GM03348 (cell line): Measurements from ENCODE around the gene RUNDC3A.

Experiments used
- DNase-seq: peaks from one replicate; pipeline ENCODE4 v3.0.0; 2012; ENCODE audit warnings: low spot score

RUNDC3A gene

GRCh38 chr17:44283344-44284023, 24.9 kb upstream of the RUNDC3A start:
- no peak for DNase-seq

DNA sequence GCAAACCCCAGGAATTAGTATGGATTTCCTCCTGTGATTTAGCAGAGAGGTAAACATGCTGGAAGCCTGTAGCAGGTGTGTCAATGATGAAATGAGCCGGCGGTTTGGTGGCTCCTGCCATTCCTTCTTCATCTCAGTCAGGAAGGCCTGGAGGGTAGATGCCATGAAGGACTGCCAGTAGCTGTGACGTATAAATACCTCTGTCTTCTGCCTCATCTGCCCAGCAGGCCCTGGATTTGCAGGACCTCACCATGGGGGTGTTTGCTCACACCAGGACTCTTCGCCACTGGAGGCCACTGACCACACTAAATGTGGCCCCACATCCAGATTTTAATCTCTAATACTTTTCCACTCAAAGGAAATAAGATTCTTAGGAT, 24.4 kb upstream of the RUNDC3A start:
- no peak for DNase-seq

GRCh38 chr17:44287651-44288050, 20.8 kb upstream of the RUNDC3A start:
- DNase-seq, result no peak

DNA sequence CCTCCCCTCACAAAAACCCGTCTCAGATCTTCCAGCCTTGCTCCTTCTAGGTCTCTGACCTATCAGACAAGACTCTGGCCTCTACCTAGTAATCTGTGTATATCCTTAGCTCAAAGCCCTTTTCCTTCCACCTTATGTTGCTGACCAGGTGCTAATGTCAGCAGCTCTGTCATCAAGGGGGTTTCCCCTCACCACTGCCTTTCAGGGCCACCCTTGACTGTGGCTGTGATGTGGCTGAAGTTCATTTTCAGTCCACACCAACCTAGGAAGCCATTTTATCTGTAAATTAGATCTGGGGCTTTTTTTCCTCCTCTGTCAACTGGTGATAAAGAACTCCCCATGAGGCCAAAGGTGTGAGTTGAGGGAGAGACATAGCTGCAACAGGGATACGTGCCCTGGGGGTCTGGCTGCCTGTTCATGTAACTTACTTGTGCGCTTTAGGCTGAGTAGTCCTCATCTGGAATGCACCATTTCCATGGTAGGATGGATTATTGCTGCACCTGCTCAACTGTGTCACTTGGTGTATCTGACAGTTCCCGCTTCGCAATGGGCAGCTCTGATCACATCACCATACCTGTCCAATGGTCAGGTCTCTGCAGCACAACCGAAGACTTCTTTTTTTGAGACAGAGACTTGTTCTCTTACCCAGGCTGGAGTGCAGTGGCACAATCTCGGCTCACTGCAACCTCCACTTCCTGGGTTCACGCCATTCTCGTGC, 14.7 kb upstream of the RUNDC3A start:
- no peak for DNase-seq

GRCh38 chr17:44297975-44298374, 10.4 kb upstream of the RUNDC3A start:
- no peak for DNase-seq

DNA sequence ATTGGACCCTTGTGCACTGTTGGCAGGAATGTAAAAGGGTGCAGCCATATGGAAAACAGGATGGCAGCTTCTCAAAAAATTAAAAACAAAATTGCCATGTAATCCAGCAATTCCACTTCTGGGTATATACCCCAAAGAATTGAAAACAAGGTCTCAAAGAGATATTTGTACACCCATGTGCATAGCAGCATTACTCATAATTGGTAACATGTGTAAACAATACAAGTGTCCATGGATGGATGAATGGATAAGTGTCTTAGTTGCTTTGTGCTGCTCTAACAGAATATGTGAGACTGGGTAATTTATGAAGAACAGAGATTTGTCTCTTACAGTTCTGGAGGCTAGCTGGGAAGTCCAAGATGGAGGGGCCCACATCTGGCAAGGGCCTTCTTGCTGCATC, 3.8 kb upstream of the RUNDC3A start:
- no peak for DNase-seq

GRCh38 chr17:44307387-44308186, 814 bp upstream of the RUNDC3A start:
- DNase-seq, result peak; percentile 66

GRCh38 chr17:44308865-44309264, 464 bp downstream of the RUNDC3A start:
- no peak for DNase-seq

- DNase-seq, result no peak
These were observed 1.1 kb downstream of the RUNDC3A start for GRCh38 chr17:44309472-44309871.

DNA sequence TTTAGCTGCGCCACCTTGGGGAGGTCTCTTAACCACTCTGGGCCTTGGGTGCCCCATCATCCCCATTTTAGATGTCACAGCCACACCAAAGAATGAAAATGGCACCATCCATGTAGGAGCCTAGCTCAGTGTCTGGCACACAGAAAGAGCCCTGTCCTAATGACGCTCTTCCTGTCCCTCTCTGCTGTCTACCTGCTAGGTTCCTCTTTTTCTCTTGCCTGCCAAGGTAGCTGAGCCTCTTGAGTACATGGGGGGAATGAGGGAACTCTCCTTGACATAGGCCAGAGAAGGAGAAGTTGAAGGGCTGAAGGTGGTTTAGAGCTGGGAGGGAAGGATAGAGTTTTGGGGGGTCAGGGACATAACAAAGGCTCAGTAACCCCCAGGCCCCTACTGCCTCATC, 1.8 kb downstream of the RUNDC3A start:
- DNase-seq, result no peak

GRCh38 chr17:44310609-44311376, 2.4 kb downstream of the RUNDC3A start:
- no peak for DNase-seq

DNA sequence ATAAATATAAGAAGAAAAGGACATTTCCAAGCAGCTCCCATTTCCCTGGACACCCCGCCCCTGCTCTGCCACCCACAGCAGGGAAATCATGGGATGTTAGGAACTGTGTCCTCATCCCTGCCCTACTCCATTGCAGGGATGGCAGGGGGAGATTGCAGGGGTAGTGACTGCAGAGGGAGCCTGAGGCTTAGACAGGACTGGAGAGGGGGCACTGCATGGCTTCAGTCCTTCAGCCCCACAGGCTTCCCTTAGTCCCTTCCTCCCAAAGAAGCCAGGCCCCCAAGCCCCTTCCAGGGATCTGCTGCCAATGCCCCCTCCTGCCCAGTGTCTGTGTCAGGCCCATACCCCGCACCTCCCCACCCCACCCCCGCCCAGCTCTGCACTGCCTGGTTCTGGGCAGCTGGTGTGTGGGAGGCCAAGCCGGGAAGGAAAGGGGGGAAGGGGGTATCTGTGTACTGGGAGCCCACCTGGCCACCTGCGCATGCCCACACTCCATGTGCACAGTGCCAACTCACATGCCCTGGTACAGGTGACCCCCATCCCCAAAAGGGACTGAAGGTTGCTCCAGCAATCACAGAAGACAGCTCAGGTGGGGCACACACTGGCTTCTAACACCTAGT, 3.3 kb downstream of the RUNDC3A start:
- no peak for DNase-seq

DNA sequence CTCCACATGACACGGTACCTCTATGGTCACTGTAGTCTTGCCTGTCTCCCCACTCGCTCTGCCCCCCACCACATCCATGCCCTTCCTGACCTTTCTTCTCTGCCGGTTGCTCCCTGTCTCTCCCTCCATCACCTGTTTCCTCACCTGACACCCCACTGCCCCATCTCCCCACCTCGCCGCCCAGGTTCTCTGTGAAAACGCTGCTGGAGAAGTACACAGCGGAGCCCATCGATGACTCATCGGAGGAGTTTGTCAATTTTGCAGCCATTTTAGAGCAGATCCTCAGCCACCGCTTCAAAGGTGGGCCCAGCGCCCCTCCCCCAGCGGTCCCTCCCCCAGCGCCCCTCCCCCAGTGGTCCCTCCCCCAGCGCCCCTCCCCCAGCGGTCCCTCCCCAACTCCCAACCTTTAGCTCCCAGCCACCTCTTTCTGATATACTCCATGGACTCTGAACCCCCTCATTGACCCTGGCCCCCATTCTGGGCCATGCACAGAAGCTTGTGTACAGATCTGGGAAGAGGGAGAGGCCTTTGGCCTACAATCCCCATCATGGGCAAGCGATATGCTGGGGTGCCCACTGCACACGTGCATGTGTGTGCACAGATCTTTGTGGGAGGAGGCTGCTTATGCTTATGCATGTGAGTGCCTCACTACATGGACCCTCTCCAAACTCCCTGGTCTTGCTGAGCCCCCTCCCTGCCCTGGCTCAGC, 4.1 kb downstream of the RUNDC3A start:
- no peak for DNase-seq

GRCh38 chr17:44314031-44314430, 5.6 kb downstream of the RUNDC3A start:
- DNase-seq, result no peak

DNA sequence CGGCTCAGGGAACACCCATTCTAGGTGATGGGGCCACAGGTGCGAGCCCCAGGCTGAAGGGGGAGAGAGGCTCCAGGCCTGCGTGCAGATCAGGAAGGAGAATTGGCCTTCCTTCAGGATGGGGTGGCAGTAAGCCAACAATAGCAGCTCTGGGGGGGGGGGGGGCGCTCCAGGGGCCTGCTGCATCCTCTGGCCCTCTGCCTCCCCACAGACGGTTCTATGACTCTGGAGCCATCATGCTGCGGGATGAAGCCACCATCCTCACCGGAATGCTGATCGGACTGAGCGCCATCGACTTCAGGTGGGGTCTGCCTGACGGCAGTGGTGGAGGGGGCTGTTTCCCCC, 6.1 kb downstream of the RUNDC3A start:
- no peak for DNase-seq

- peak; percentile 67 for DNase-seq
These were observed 6.7 kb downstream of the RUNDC3A start for GRCh38 chr17:44314869-44315661.

DNA sequence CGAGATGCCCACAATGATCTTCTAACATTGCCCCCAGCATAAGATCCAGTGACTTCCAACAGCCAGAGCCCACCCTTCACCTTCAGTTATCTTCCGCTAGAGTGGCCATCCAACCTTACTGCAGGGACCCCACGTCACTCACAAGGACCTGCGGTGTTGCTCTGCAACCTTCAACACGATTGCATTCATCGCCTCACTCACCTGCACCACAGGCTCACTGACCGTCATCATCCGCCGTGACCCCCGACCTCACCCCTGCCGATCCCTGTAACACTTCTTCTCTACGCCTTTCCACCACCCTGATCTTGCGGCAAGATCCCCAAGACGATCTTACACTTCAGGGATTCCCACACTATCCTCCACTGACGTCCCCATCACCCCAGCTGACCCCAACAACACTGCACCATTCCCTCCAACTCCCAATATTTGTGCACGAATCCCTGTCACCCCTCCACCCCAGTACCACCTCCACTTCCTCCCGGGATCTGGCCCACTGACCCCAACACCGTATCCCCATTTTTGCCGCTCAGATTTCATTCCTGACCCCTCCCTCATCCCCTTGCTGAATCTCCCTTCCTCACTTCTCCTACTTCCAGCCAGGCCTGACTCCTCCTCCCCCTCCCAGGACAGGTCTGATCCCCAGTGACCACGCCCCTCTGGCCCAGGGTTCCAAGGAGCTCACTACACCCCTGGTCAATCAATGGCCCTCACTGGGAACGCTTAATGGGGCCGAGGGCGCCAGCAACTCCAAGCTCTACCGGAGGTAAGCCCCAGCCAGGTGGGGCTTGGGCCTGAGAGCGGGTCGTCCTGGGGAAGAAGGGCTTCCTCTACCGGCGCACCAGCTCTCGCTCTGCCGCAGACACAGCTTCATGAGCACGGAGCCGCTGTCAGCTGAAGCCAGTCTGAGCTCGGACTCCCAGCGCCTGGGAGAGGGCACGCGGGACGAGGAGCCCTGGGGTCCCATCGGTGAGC, 7.6 kb downstream of the RUNDC3A start:
- no peak for DNase-seq

- DNase-seq, result no peak
These were observed 9.1 kb downstream of the RUNDC3A start for GRCh38 chr17:44317545-44317944.
